SK-N-SH (cell line): Measurements from ENCODE around the gene MAN1B1. TPM values are rescaled to one million over a fixed set of nuclear protein-coding genes. Genes with fewer than 3 reads are reported as not detected.
A peak's percentile ranks its signal among the peaks of the same experiment; 100 is the strongest.

Experiments
- CTCF ChIA-PET: fragments of 300-600, 350-600 bp; formaldehyde crosslinking; extraction: SDS; loops from one replicate; lab custom pipeline; 2021; lab: Yijun Ruan, JAX
- POLR2A ChIA-PET: fragments of 350-600 bp; sonication (Branson Sonifier 250); formaldehyde crosslinking; extraction: SDS; loops from one replicate; lab custom pipeline; 2020; ENCODE audit warnings: antibody characterized with exemption, inconsistent platforms; lab: Yijun Ruan, JAX
- DNase-seq: peaks from one replicate; pipeline ENCODE4 v3.0.0; 2012
- H2AFZ ChIP-seq: fragments of 200-600 bp; sonication (generic); 2 replicates; pipeline ENCODE4 v1.8.1; 2016; ENCODE audit warnings: antibody characterized with exemption, mild to moderate bottlenecking, low read depth
- H3F3A ChIP-seq: fragments of 200-600 bp; sonication (generic); replicated peaks from 2 replicates; pipeline ENCODE3; 2016; ENCODE audit warnings: antibody characterized with exemption, mild to moderate bottlenecking; ENCODE audit not compliant: insufficient read depth
- H3K27ac ChIP-seq, 2 experiments: fragments of 200-500 bp in 1 of 2; fragments of 200-600 bp in 1 of 2; sonication (Bioruptor generic) in 1 of 2; sonication (generic), shearing (Covaris generic) in 1 of 2; 2 replicates each; pipeline versions ENCODE4 v1.5.1 to v1.6.1; 2014 to 2016; ENCODE audit warnings: low read depth in 2 of 2, inconsistent platforms in 1 of 2, low read length in 1 of 2, mild to moderate bottlenecking in 1 of 2, mixed read lengths in 1 of 2
- H3K27me3 ChIP-seq: fragments of 200-600 bp; sonication (generic), shearing (Covaris generic); 2 replicates; pipeline ENCODE4 v1.6.1; 2016; ENCODE audit warnings: mixed run types; ENCODE audit not compliant: insufficient read depth
- H3K36me3 ChIP-seq, 2 experiments: fragments of 200-500 bp in 1 of 2; fragments of 200-600 bp in 1 of 2; sonication (Bioruptor generic) in 1 of 2; sonication (generic) in 1 of 2; replicated peaks in 1 of 2; 2 replicates each; pipeline versions ENCODE3 to v1.5.1; 2014 to 2016; ENCODE audit warnings: low read length in 1 of 2, mild to moderate bottlenecking in 1 of 2; ENCODE audit not compliant: insufficient read depth in 2 of 2, control insufficient read depth in 1 of 2
- H3K4me1 ChIP-seq, 2 experiments: fragments of 200-500 bp in 1 of 2; fragments of 200-600 bp in 1 of 2; sonication (Bioruptor generic) in 1 of 2; sonication (generic), shearing (Covaris generic) in 1 of 2; 2 replicates each; pipeline versions ENCODE4 v1.5.1 to v1.6.1; 2014 to 2016; ENCODE audit warnings: low read depth in 1 of 2, low read length in 1 of 2, mixed run types in 1 of 2; ENCODE audit not compliant: insufficient read depth in 2 of 2, control insufficient read depth in 1 of 2
- H3K4me2 ChIP-seq: fragments of 200-600 bp; sonication (generic), shearing (Covaris generic); 2 replicates; pipeline ENCODE4 v1.6.1; 2017; ENCODE audit warnings: mixed run types
- H3K4me3 ChIP-seq, 2 experiments: fragments of 200-500 bp in 1 of 2; fragments of 200-600 bp in 1 of 2; sonication (Bioruptor generic) in 1 of 2; sonication (generic), shearing (Covaris generic) in 1 of 2; 2 replicates each; pipeline versions ENCODE4 v1.5.1 to v1.8.1; 2014 to 2016; ENCODE audit warnings: low read depth in 2 of 2, inconsistent platforms in 1 of 2, low read length in 1 of 2, mild to moderate bottlenecking in 1 of 2, mixed read lengths in 1 of 2, moderate library complexity in 1 of 2
- H3K79me2 ChIP-seq: fragments of 200-600 bp; sonication (generic); 2 replicates; pipeline ENCODE4 v1.8.1; 2017; ENCODE audit warnings: mild to moderate bottlenecking; ENCODE audit not compliant: insufficient read depth
- H3K9ac ChIP-seq: fragments of 200-600 bp; sonication (generic); 2 replicates; pipeline ENCODE4 v1.6.1; 2017; ENCODE audit warnings: mixed run types
- H3K9me2 ChIP-seq: fragments of 200-600 bp; sonication (generic); 2 replicates; pipeline ENCODE4 v1.6.1; 2017; ENCODE audit warnings: mixed run types
- H3K9me3 ChIP-seq: fragments of 200-600 bp; sonication (generic); 2 replicates; pipeline ENCODE4 v1.6.1; 2017; ENCODE audit warnings: mixed run types, mild to moderate bottlenecking, moderate library complexity
- H4K20me1 ChIP-seq: fragments of 200-600 bp; sonication (generic); 2 replicates; pipeline ENCODE4 v1.6.1; 2017; ENCODE audit warnings: mild to moderate bottlenecking, mixed run types; ENCODE audit not compliant: insufficient read depth
- CTCF ChIP-seq: fragments of 200-600 bp; sonication (generic); IDR thresholded peaks from 2 replicates; pipeline ENCODE4 v1.6.1; 2017; ENCODE audit warnings: antibody characterized with exemption, mild to moderate bottlenecking, moderate library complexity
- ELF1 ChIP-seq: IDR thresholded peaks from 2 replicates; pipeline ENCODE4 v1.4.0; 2012
- EZH2phosphoT487 ChIP-seq: fragments of 200-600 bp; sonication (generic); IDR thresholded peaks from 2 replicates; pipeline ENCODE4 v1.6.1; 2017; ENCODE audit warnings: low read depth, mixed run types, mild to moderate bottlenecking, antibody characterized with exemption, moderate library complexity, borderline replicate concordance
- FOXM1 ChIP-seq: IDR thresholded peaks from 2 replicates; pipeline ENCODE4 v1.4.0; 2012; ENCODE audit warnings: low read depth, mild to moderate bottlenecking
- IRF3 ChIP-seq: fragments of 150-350 bp; IDR thresholded peaks from 2 replicates; pipeline ENCODE4 v1.6.1; 2016; ENCODE audit warnings: mild to moderate bottlenecking, low read depth, low read length
- NRF1 ChIP-seq: IDR thresholded peaks from 2 replicates; pipeline ENCODE4 v1.6.1; 2012; ENCODE audit warnings: low read depth, mild to moderate bottlenecking, low read length
- RAD21 ChIP-seq: IDR thresholded peaks from 2 replicates; pipeline ENCODE4 v1.6.1; 2012; ENCODE audit warnings: mild to moderate bottlenecking, low read length
- RXRA ChIP-seq: IDR thresholded peaks from 2 replicates; pipeline ENCODE4 v1.4.0; 2012; ENCODE audit warnings: low read depth, mild to moderate bottlenecking, borderline replicate concordance
- TAF1 ChIP-seq: IDR thresholded peaks from 2 replicates; pipeline ENCODE4 v1.6.1; 2012; ENCODE audit warnings: low read depth, mild to moderate bottlenecking, low read length, moderate library complexity, borderline replicate concordance
- TCF12 ChIP-seq: IDR thresholded peaks from 2 replicates; pipeline ENCODE4 v1.4.0; 2012
- USF2 ChIP-seq: fragments of 150-350 bp; IDR thresholded peaks from 2 replicates; pipeline ENCODE4 v1.6.1; 2017; ENCODE audit warnings: antibody characterized with exemption, low read length, low read depth, borderline replicate concordance
- WGBS: methylation state at CpG from one replicate; pipeline ENCODE4 v1.1.6; 2017; ENCODE audit warnings: low lambda C conversion rate; 5-methylcytosine and 5-hydroxymethylcytosine counted together
- polyA plus RNA-seq, 3 experiments: library from polyadenylated mRNA; depleted of rRNA; stranded (reverse); fragments of >200 nt; gene quantifications; 2 replicates each; pipeline ENCODE4 v1.2.3, GENCODE V29; 2012

Gene MAN1B1
- polyA plus RNA-seq, 1 of the 3 experiments (the other 2 are of a cell fraction), result 57.8 TPM

GRCh38 chr9:137088121-137088520 is 1.3 kb downstream of the MAN1B1 start (continued):
- no peak for TF ChIP-seq NRF1

- no peak for DNase-seq
- H3K79me2 ChIP-seq, result peaks cover 18% of the 10 kb centered on the region; the same call in 1 of the 2 replicates
These were observed 2.6 kb downstream of the MAN1B1 start for GRCh38 chr9:137089232-137089947.

GRCh38 chr9:137095664-137096517 is 9.1 kb downstream of the MAN1B1 start:
- H3K4me2 ChIP-seq, result no peak overlapping the region
- CTCF ChIA-PET, result interaction anchor here (0.7 to 1.5 kb wide), 9 partner anchors 8 to 141 kb away, joined by 3 to 5 read pairs (median 4); partner anchors contain the start of genes MAN1B1 and RNF224

More at GRCh38 chr9:137089232-137089947, 2.6 kb downstream of the MAN1B1 start:
- H3K27me3 ChIP-seq, result no peaks in the 10 kb centered on the region
- H3K4me3 ChIP-seq, result no peak overlapping the region
- H4K20me1 ChIP-seq, result no peaks in the 10 kb centered on the region
- peaks cover 14% of the 10 kb centered on the region in 2 experiments for H3K36me3 ChIP-seq
- peaks cover 13% of the 10 kb centered on the region in 2 experiments; a peak in 3 of 4 replicates for H3K4me1 ChIP-seq
- no peak overlapping the region for H3K9ac ChIP-seq
- TF ChIP-seq IRF3, result no peak
- TF ChIP-seq RXRA, result no peak
- no peak for TF ChIP-seq USF2
- TF ChIP-seq EZH2phosphoT487, result no peak
- no peak for TF ChIP-seq RAD21
- no peak for TF ChIP-seq ELF1
- TF ChIP-seq FOXM1, result no peak
- TF ChIP-seq NRF1, result no peak
- TF ChIP-seq TCF12, result no peak
- ChIA-PET POLR2A (no interaction called here), CTCF (interaction anchor here (1.0 to 3.5 kb wide), 6 partner anchors 20 to 137 kb away, joined by 3 to 18 read pairs (median 6); partner anchors contain the start of genes NPDC1 and RNF224)
- H3K9me2 ChIP-seq, result no peaks in the 10 kb centered on the region
- peaks cover under 1% of the 10 kb centered on the region for H3F3A ChIP-seq
- no peak overlapping the region for H3K27ac ChIP-seq
- H2AFZ ChIP-seq, result no peak overlapping the region
- H3K4me2 ChIP-seq, result no peak overlapping the region
- H3K9me3 ChIP-seq, result no peaks in the 10 kb centered on the region
- WGBS, result 90% methylated on average over 11 of the region's 11 CpGs

More at GRCh38 chr9:137095664-137096517, 9.1 kb downstream of the MAN1B1 start:
- Histone ChIP-seq H3K9me3 (no peaks in the 10 kb centered on the region), H3K9ac (no peak overlapping the region), H3F3A (peaks cover under 1% of the 10 kb centered on the region), H3K27me3 (no peaks in the 10 kb centered on the region), H3K4me3 (no peak overlapping the region)
- POLR2A ChIA-PET, result no interaction called here
- TF ChIP-seq CTCF (peak; percentile 27), TAF1 (no peak)
- TF ChIP-seq, all 33 proteins: peak for 1
- no peak overlapping the region for H3K27ac ChIP-seq
- no peaks in the 10 kb centered on the region for H3K9me2 ChIP-seq
- no peaks in the 10 kb centered on the region for H4K20me1 ChIP-seq
- no peaks in the 10 kb centered on the region for H3K4me1 ChIP-seq
- H2AFZ ChIP-seq, result no peak overlapping the region
- DNase-seq, result peak; percentile 59
- H3K36me3 ChIP-seq, result peaks cover 21 to 39% of the 10 kb centered on the region in 2 experiments
- H3K79me2 ChIP-seq, result 0 out of 2 replicates have a peak, but pooled peaks cover 4% of the 10 kb centered on the region
- WGBS, result 86% methylated on average over 25 of the region's 30 CpGs
